Breast epithelium (tissue), 4 donors: ENCODE measurements around the gene MLLT11. TPM values are rescaled to one million over a fixed set of nuclear protein-coding genes. Genes with fewer than 3 reads are reported as not detected.
"Not testable (repeated sequence)": the region's sequence is repeated elsewhere in the genome, so short reads cannot be mapped to it uniquely, and the experiment has no call there.

Experiments
- DNase-seq, 2 donors: peaks; one replicate each; pipeline ENCODE4 v3.0.0-alpha.2; 2019; ENCODE audit warnings: low spot score in 2 of 2
- H3K27ac ChIP-seq, 2 donors: fragments of 200-600 bp; sonication (generic) in 1 of 2; one replicate each; pipeline ENCODE4 v1.5.1; 2016 to 2019; ENCODE audit warnings: mild to moderate bottlenecking in 1 of 2
- H3K27me3 ChIP-seq, 2 donors: fragments of 200-600 bp; sonication (generic) in 1 of 2; one replicate each; pipeline versions ENCODE4 v1.5.1 to v1.6.0; 2017 to 2019; ENCODE audit warnings: control low read depth in 1 of 2, mild to moderate bottlenecking in 1 of 2
- H3K36me3 ChIP-seq: fragments of 200-600 bp; one replicate; pipeline ENCODE4 v1.5.1; 2019
- H3K4me1 ChIP-seq, 2 donors: fragments of 200-600 bp; sonication (generic); one replicate each; pipeline ENCODE4 v1.5.1; 2016 to 2019; ENCODE audit warnings: control low read depth in 1 of 2
- H3K4me3 ChIP-seq, 3 donors: fragments of 200-600 bp; sonication (generic); 1 replicate in 2 of 3; 2 replicates in 1 of 3; pipeline ENCODE4 v1.5.1; 2016 to 2019; ENCODE audit warnings: mild to moderate bottlenecking in 3 of 3, moderate library complexity in 2 of 3
- H3K9me3 ChIP-seq, 2 donors: fragments of 200-600 bp; sonication (generic) in 1 of 2; one replicate each; pipeline ENCODE4 v1.5.1; 2016 to 2019; ENCODE audit warnings: control low read depth in 1 of 2
- POLR2A ChIP-seq: fragments of 450-650 bp; IDR thresholded peaks from one replicate; pipeline ENCODE4 v1.6.1; 2016; ENCODE audit warnings: antibody characterized with exemption, mild to moderate bottlenecking, moderate library complexity
- POLR2AphosphoS5 ChIP-seq, 3 donors: sonication (generic); formaldehyde crosslinking; IDR thresholded peaks; one replicate each; pipeline ENCODE4 v1.6.1; 2017; ENCODE audit warnings: antibody characterized with exemption in 3 of 3
- intact Hi-C: fragments of 100-400 bp; cut with DNase I; formaldehyde crosslinking; loops from one replicate; pipeline ENCODE4 v1.15.1; 2023; ENCODE audit warnings: low total_unique reads
- total RNA-seq, 3 donors: library from RNA; depleted of rRNA; stranded (reverse); fragments of >200 nt; gene quantifications; one replicate each; pipeline ENCODE4 v1.1.0, GENCODE V29; 2016
- TF ChIP-seq, protein P1 (sequence below), 3 donors: fragments of 450-650 bp; IDR thresholded peaks; one replicate each; pipeline ENCODE4 v1.5.1; 2016 to 2017; ENCODE audit warnings: antibody characterized with exemption in 3 of 3, mild to moderate bottlenecking in 3 of 3, moderate library complexity in 3 of 3

Gene MLLT11
- total RNA-seq, 3 donors from 2014 or later = 0.16 to 1.9 (median 1.3) TPM

DNA sequence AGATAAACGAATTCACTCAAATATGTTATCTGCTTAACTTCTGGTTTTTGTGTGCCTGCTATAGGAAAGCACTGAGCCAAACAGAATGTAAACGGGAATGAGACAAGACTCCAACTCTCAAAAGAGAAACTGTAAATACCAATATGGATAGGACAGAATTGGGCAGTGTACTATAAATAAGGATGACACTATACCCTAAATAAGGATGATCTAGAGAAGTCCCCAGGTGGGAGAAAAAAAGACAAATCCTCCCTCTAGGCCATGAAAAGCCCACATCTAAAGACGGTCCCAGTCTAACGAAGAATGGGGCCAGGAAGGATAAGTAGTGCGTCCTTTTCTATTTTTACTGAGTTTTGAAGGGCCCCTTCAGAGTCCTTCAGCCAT, 8.9 kb downstream of the MLLT11 start:
- Histone ChIP-seq H3K4me3 (no peak overlapping the region), H3K27ac (peak overlapping the region; percentile 98 to 99), H3K27me3 (no peaks in the 10 kb centered on the region), H3K36me3 (no peaks in the 10 kb centered on the region), H3K9me3 (no peaks in the 10 kb centered on the region), H3K4me1 (peaks cover 0 to 4% of the 10 kb centered on the region in 2 donors)
- TF ChIP-seq POLR2AphosphoS5 (IDR thresholded peaks at IDR 0.05) = no peak
- TF ChIP-seq, protein P1, sequence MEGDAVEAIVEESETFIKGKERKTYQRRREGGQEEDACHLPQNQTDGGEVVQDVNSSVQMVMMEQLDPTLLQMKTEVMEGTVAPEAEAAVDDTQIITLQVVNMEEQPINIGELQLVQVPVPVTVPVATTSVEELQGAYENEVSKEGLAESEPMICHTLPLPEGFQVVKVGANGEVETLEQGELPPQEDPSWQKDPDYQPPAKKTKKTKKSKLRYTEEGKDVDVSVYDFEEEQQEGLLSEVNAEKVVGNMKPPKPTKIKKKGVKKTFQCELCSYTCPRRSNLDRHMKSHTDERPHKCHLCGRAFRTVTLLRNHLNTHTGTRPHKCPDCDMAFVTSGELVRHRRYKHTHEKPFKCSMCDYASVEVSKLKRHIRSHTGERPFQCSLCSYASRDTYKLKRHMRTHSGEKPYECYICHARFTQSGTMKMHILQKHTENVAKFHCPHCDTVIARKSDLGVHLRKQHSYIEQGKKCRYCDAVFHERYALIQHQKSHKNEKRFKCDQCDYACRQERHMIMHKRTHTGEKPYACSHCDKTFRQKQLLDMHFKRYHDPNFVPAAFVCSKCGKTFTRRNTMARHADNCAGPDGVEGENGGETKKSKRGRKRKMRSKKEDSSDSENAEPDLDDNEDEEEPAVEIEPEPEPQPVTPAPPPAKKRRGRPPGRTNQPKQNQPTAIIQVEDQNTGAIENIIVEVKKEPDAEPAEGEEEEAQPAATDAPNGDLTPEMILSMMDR (IDR thresholded peaks at IDR 0.05) = no peak
- TF ChIP-seq POLR2A = no peak
- intact Hi-C loops = no loop called here
- DNase-seq = no peak

DNA sequence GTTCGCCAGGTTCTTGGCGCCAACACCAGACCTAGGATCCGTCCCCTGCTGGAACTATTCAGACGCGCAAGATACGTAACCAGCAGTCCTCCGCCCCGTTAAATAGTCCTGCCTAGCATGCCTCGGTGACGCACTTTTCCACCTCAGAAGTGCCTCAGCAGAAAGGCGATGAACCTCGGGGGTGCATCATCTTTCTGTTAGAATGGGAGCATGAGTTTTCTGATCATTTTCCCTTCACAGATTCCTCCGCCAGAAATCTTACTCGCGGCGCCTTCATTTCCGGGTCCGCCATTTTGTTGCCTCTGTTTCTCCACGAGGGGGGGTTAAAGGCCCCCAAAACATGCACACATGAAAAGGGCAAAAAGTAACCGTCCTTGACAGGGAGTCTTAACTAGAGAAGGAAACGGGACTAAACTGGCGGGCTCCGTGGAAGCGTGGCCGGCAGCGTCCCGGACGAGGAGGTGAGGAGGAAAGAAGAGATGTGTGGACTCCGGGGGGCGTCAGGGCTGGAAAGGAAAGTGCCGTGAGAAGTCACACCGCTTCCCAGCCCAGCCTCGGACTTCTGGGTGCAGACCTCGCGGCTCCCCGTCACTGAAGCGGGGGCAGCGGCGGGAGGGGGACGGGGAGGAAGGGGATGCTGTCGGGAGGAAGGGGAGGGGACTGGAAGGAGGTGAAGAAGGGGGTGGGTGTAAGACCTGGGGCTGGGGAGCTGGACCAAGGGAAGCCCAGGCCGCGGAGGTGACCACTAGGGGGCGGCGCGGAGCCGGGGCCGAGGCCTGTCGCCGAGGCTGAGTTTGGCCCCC, 10.5 kb downstream of the MLLT11 start, which contains the start of gene GABPB2:
Gene GABPB2 (plus strand): TSS at position 288 of the 803 bp plus-strand sequence. CDS start 17,429 bp downstream, outside the sequence.
- H3K27me3 ChIP-seq = no peaks in the 10 kb centered on the region
- H3K9me3 ChIP-seq = no peaks in the 10 kb centered on the region
- peak within 1 kb of the TSS; percentile 79 to 87 (median 83) for H3K4me3 ChIP-seq
- peaks cover 0 to 3% of the 10 kb centered on the region in 2 donors for H3K4me1 ChIP-seq
- H3K36me3 ChIP-seq = no peaks in the 10 kb centered on the region
- H3K27ac ChIP-seq = peak within 1 kb of the TSS; percentile 98 to 99
- DNase-seq = peak; percentile 89 to 90
- intact Hi-C loops = loop anchor here (10.0 kb wide), 1 partner anchor 46 kb away; no protein-coding TSS in a partner anchor
- TF ChIP-seq POLR2A = peak; percentile 75
- TF ChIP-seq, protein P1 (IDR thresholded peaks at IDR 0.05) = peak; percentile 60 to 89 (median 89)
- TF ChIP-seq POLR2AphosphoS5 (IDR thresholded peaks at IDR 0.05) = peak; percentile 81 to 95 (median 87)

DNA sequence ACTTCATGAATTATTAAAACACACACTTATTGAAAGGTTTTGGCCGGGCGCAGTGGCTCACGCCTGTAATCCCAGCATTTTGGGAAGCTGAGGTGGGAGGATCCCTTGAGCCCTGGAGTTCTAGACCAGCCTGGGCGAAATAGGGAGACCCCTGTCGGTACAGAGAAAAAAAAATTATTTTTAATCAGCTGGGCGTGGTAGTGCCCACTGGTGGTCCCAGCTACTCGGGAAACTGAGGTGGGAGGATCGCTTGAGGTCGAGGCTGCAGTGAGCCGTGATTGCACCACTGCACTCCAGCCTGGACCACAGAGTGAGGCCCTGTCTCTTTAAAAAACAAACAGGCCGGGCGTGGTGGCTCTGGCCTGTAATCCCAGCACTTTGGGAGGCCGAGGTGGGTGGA, 12.0 kb downstream of the MLLT11 start:
- Histone ChIP-seq H3K9me3 (no peaks in the 10 kb centered on the region), H3K4me1 (no peaks in the 10 kb centered on the region), H3K27ac (no peak overlapping the region), H3K36me3 (no peaks in the 10 kb centered on the region), H3K27me3 (no peaks in the 10 kb centered on the region), H3K4me3 (no peak overlapping the region)
- no peak for DNase-seq
- intact Hi-C loops = loop anchor here (10.0 kb wide), 1 partner anchor 47 kb away; no protein-coding TSS in a partner anchor
- TF ChIP-seq POLR2A = no peak
- TF ChIP-seq POLR2AphosphoS5 (IDR thresholded peaks at IDR 0.05) = no peak
- TF ChIP-seq, protein P1 (IDR thresholded peaks at IDR 0.05) = no peak

DNA sequence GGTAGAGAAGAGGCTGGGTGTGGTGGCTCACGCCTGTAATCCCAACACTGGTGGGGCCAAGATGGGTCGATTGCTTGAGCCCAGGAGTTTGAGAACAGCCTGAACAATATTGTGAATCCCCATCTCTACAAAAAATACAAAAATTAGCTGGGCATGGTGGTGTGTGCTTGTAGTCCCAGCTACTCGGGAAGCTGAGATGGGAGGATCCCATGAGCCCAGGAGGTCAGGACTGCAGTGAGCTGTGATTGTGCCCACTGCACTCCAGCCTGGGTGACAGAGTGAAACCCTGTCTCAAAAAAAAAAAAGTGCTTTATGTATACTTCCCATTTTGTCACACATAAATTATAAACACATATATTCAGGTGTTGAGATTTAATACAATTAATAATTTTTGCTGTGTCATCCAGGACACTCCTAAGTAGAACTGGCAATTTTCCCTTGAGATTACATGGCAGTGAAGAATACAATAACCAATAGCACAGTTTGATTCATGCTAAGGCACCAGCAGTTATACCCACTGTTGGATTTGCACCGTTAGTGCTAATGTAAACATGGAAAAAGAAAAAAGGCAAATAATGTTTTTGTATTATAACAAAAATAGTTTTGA, 25.9 kb downstream of the MLLT11 start:
- no peaks in the 10 kb centered on the region for H3K27me3 ChIP-seq
- no peaks in the 10 kb centered on the region for H3K9me3 ChIP-seq
- intact Hi-C loops = no loop called here
- no peak overlapping the region for H3K27ac ChIP-seq
- H3K4me1 ChIP-seq = no peaks in the 10 kb centered on the region
- DNase-seq = no peak
- H3K4me3 ChIP-seq = no peak overlapping the region
- H3K36me3 ChIP-seq = no peaks in the 10 kb centered on the region
- TF ChIP-seq, protein P1 (IDR thresholded peaks at IDR 0.05) = no peak

DNA sequence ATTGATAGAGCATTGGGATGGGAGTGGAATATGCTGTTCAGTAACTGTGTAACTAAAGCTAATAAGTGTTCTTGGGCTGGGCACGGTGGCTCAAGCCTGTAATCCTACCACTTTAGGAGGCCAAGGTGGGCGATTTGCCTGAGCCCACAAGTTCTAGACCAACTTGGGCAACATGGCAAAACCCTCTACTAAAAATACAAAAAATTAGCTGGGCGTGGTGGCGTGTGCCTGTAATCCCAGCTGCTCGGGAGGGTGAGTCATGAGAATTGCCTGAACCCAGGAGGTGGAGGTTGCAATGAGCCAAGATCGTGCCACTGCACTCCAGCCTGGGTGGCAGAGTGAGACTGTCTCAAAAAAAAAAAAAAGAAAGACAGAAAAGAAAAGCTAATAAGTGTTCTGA, 37.2 kb downstream of the MLLT11 start:
- intact Hi-C loops, DNase-seq, H3K9me3 ChIP-seq, H3K4me1 ChIP-seq, H3K4me3 ChIP-seq, H3K36me3 ChIP-seq, H3K27me3 ChIP-seq, H3K27ac ChIP-seq: not testable (repeated sequence)
